ENCODE measurements around the gene IL17B.

Gene IL17B

DNA sequence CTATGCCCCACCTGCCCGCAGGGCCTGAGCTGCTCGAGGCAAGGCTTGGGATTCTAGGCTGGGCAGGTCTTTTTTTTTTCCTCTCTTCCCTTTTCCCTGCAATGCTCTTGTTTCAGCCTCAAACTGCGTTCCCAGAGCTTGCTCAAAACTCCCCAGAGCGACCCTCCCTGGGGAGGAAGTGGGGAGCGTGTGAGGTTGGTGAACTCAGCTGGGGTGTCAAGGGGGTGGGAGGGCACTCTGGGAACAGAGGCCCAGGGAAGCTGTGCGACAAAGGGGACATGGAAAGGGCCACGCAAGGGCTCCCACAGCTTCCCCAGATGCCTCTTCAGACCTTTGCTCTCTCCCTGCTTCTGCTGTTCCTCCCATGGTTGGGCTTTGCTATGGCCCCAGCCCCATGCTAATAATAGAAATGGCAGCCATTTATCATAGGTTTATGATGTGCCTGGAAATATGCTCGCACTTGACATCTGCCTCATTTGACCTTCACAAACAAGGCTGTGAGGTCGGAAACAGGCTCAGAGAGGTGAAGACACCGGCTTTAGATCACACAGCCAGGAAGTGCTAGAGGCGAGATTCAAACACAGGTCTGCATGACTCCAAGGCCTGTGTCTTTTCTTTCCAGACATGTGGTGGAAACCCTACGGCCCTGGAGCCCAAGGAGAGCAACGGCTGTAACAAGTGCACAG is 40.9 kb upstream of the IL17B start:
- TF ChIP-seq, protein P1, sequence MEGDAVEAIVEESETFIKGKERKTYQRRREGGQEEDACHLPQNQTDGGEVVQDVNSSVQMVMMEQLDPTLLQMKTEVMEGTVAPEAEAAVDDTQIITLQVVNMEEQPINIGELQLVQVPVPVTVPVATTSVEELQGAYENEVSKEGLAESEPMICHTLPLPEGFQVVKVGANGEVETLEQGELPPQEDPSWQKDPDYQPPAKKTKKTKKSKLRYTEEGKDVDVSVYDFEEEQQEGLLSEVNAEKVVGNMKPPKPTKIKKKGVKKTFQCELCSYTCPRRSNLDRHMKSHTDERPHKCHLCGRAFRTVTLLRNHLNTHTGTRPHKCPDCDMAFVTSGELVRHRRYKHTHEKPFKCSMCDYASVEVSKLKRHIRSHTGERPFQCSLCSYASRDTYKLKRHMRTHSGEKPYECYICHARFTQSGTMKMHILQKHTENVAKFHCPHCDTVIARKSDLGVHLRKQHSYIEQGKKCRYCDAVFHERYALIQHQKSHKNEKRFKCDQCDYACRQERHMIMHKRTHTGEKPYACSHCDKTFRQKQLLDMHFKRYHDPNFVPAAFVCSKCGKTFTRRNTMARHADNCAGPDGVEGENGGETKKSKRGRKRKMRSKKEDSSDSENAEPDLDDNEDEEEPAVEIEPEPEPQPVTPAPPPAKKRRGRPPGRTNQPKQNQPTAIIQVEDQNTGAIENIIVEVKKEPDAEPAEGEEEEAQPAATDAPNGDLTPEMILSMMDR (IDR thresholded peaks at IDR 0.05; ENCODE audit: low read depth, low read length, missing control alignments): no peak
- H3K4me3 ChIP-seq (ENCODE audit: low read depth, low read length): no peak overlapping the region
- no peak for DNase-seq (ENCODE audit: low read depth)

DNA sequence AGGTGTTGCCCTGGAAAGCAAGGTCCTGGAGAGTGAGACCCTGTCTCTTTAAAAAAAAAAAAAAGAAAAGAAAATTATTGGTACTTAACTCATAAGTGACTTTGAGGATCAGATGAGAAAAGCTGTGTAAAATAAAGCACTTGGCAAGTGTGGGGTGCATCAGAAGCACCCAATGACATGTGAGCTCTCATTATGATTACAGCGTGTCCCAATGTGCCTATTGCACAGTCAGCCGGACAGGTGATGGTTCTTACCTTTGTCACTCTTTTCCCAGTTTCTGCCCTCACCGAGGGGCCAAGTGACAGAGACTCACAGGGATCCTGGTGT is 40.4 kb upstream of the IL17B start:
- H3K4me3 ChIP-seq (ENCODE audit: low read depth, low read length): no peak overlapping the region
- TF ChIP-seq, protein P1 (IDR thresholded peaks at IDR 0.05; ENCODE audit: low read depth, low read length, missing control alignments): no peak
- no peak for DNase-seq (ENCODE audit: low read depth)

DNA sequence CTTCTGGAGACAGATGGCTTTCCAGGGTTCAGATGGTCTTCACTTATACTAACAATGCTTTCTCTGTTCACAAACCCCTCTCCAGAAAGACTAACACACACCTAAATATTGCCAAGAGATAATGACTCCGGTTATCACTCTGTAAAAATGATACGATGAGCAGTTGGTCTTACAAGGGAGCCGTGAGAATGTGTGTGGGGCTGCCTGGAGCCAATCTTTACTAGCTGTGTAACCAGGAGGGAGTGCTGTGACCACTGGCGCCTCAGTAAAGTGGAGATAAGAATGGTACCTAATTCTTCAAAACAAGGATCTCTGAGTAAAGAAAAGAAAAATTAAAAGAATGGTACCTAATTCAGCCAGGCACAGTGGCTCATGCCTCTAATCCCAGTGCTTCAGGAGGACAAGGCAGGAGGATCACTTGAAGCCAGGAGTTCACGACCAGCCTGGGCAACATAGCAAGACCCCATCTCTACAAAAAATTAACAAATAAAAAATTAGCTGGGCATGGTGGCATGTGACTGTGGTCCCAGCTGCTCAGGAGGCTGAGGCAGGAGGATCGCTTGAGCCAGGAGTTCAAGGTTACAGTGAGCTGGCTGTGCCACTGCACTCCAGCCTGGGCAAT is 39.9 kb upstream of the IL17B start:
- DNase-seq (ENCODE audit: low read depth): no peak
- TF ChIP-seq, protein P1 (IDR thresholded peaks at IDR 0.05; ENCODE audit: low read depth, low read length, missing control alignments): no peak
- H3K4me3 ChIP-seq (ENCODE audit: low read depth, low read length): no peak overlapping the region

DNA sequence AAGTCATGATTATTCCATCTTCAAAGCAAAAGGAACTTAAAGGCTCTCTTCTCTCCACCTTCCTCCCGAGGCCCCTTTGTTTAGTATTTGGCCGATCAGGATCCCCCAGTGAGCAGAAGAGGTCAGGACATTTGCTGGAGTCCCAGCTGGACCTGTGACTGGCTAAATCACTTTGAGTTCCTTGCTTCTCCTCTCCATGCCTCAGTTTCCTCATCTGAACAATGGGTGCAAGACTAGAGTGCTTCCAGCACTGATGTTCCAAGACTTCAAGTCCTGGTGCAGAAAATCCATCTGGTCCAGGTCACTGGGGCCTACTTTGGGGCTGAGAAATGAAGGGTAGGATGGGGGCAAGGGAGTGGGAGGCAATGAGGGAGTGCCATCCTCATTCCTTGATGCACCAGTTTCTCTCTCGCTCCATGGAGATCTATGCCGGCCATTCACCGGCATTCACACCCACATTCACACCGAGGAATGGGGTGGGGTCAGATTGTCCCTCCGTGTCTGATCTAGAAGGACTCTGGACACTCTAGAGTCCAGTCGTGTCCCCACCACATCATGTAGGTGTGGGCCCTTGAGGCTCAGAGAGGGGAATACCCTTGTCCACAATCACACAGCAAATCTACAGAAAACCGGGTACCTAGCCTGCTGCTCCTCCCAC is 38.7 kb upstream of the IL17B start:
- TF ChIP-seq, protein P1 (IDR thresholded peaks at IDR 0.05; ENCODE audit: low read depth, low read length, missing control alignments): no peak
- no peak overlapping the region for H3K4me3 ChIP-seq (ENCODE audit: low read depth, low read length)

DNA sequence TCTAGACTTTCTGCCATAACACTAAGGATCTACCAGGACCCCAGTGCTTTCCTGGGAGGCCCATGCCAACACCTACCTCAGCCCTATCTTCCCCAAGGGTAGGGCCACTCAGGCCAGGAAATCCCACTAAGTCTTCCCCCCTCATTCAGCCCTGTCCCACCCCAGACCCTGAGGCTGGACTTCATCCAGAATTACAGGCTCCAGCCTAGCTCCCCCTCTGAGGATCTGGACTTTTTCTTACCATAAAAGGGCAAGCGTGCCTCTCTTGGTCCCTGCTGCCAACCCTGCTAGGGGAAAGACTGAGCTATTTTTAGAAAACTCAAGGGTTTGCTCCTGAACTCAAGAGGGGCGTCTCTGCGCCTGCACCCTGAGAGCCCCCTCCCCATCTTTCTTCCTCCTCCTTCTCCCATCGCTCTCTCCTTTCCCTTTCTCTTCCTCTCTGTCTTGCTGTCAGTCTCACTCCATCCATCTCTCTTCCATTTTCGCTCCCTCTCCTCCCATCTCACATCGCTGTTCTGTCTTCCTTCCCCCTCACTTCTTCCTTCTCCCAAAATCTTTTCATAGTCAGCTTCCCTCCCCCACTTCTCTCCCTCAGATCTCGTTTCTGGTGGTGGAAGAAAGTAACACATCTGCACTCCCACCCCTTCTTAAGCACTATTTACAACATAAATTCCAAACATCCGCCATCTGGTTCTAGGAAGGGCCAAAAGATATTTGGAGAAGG is 38.1 kb upstream of the IL17B start:
- no peak overlapping the region for H3K4me3 ChIP-seq (ENCODE audit: low read depth, low read length)
- TF ChIP-seq, protein P1 (IDR thresholded peaks at IDR 0.05; ENCODE audit: low read depth, low read length, missing control alignments): no peak
- DNase-seq (ENCODE audit: low read depth): no peak

More for the DNA sequence above, 38.7 kb upstream of the IL17B start:
- DNase-seq (ENCODE audit: low read depth): no peak

DNA sequence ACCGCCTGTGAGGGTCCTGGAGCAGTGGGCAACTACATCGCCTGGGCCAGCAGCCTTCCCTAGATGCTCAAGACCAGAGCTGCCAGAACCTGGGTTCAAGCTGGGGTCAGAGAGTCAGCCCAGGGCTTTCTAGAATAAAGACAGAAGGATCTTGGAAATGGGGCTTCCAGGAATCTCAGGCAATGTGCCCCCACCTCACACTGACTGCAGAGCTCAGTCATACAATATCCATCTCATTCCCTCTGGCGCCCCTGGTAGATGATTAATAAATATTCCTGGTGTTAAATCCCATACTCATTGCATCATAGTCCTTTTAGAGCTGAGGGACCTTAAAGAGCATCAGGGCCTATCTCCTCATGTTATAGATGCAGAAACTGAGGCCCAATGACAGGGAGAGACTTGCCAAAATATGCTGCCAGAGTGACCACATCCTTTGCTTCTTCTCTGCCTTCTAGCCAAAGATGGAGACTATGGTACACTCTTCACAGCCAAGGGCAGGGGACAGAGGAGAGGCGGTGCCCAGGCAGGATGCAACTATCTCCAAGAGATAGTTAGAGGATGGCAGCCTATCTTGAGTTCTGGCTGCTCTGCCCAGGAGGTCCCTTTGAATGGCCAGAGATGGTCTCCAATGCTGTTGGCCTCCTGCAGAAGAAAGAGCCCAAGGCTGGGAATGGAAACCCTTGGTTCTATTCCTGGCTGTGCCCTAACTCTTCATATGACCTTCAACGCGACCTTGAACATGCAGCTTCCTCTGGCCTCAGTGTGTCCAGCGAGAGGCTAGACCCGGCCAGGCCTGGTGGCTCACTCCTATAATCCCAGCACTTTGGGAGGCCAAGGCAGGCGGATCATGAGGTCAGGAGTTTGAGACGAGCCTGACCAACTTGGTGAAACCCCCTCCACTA is 36.2 kb upstream of the IL17B start:
- no peak for DNase-seq (ENCODE audit: low read depth)
- TF ChIP-seq, protein P1 (IDR thresholded peaks at IDR 0.05; ENCODE audit: low read depth, low read length, missing control alignments): no peak
- no peak overlapping the region for H3K4me3 ChIP-seq (ENCODE audit: low read depth, low read length)

Data from GM12864 (cell line).